ENCODE data around the gene LRRTM4. TPM values are rescaled to one million over a fixed set of nuclear protein-coding genes. Genes with fewer than 3 reads are reported as not detected.

The LRRTM4 gene
- total RNA-seq, 2 experiments from 2014 or later, result not detected

GRCh38 chr2:77457665-77458064, 64.5 kb downstream of the LRRTM4 start:
- intact Hi-C loops (cut with micrococcal nuclease), result no loop called here
- H3K36me3 Mint-ChIP-seq, result no peaks in the 10 kb centered on the region
- H3K27ac Mint-ChIP-seq, result no peak overlapping the region
- H3K27me3 Mint-ChIP-seq, result no peaks in the 10 kb centered on the region
- ChIA-PET POLR2A (no interaction called here), CTCF (no interaction called here)
- no peak overlapping the region for H3K4me3 Mint-ChIP-seq
- H3K9me3 Mint-ChIP-seq, result peaks cover 5% of the 10 kb centered on the region
- no peak for DNase-seq
- H3K4me1 Mint-ChIP-seq (ENCODE audit: low read depth), result no peaks in the 10 kb centered on the region

GRCh38 chr2:77443076-77443475, 79.1 kb downstream of the LRRTM4 start:
- Mint-ChIP-seq H3K4me3 (no peak overlapping the region), H3K9me3 (peaks cover 22% of the 10 kb centered on the region), H3K27me3 (no peaks in the 10 kb centered on the region), H3K27ac (no peak overlapping the region), H3K4me1 (ENCODE audit: low read depth) (no peaks in the 10 kb centered on the region), H3K36me3 (no peaks in the 10 kb centered on the region)
- CTCF ChIA-PET, result no interaction called here
- POLR2A ChIA-PET, result no interaction called here
- intact Hi-C loops (cut with micrococcal nuclease), result no loop called here
- no peak for DNase-seq

- intact Hi-C loops (cut with micrococcal nuclease), result no loop called here
- H3K27ac Mint-ChIP-seq, result no peak overlapping the region
- no peak overlapping the region for H3K4me3 Mint-ChIP-seq
- no peaks in the 10 kb centered on the region for H3K27me3 Mint-ChIP-seq
- no peak for DNase-seq
- ChIA-PET POLR2A (no interaction called here), CTCF (no interaction called here)
- H3K4me1 Mint-ChIP-seq (ENCODE audit: low read depth), result no peaks in the 10 kb centered on the region
- peaks cover 2% of the 10 kb centered on the region for H3K9me3 Mint-ChIP-seq
- H3K36me3 Mint-ChIP-seq, result no peaks in the 10 kb centered on the region
These were observed 87.3 kb downstream of the LRRTM4 start for GRCh38 chr2:77434880-77435279.

- H3K36me3 Mint-ChIP-seq, result no peaks in the 10 kb centered on the region
- no peaks in the 10 kb centered on the region for H3K27me3 Mint-ChIP-seq
- no peaks in the 10 kb centered on the region for H3K4me1 Mint-ChIP-seq (ENCODE audit: low read depth)
- peaks cover 11% of the 10 kb centered on the region for H3K9me3 Mint-ChIP-seq
- intact Hi-C loops (cut with micrococcal nuclease), result no loop called here
- no peak overlapping the region for H3K27ac Mint-ChIP-seq
- no peak overlapping the region for H3K4me3 Mint-ChIP-seq
- ChIA-PET CTCF (no interaction called here), POLR2A (no interaction called here)
- DNase-seq, result no peak
These were observed 93.2 kb downstream of the LRRTM4 start for GRCh38 chr2:77428946-77429345.

GRCh38 chr2:77421971-77422370, 100.2 kb downstream of the LRRTM4 start:
- no peak overlapping the region for H3K27ac Mint-ChIP-seq
- intact Hi-C loops (cut with micrococcal nuclease), result no loop called here
- peaks cover 14% of the 10 kb centered on the region for H3K9me3 Mint-ChIP-seq
- ChIA-PET POLR2A (no interaction called here), CTCF (no interaction called here)
- no peaks in the 10 kb centered on the region for H3K4me1 Mint-ChIP-seq (ENCODE audit: low read depth)
- H3K27me3 Mint-ChIP-seq, result no peaks in the 10 kb centered on the region
- no peaks in the 10 kb centered on the region for H3K36me3 Mint-ChIP-seq
- no peak overlapping the region for H3K4me3 Mint-ChIP-seq
- no peak for DNase-seq

GRCh38 chr2:77418537-77418936, 103.6 kb downstream of the LRRTM4 start:
- no peak overlapping the region for H3K4me3 Mint-ChIP-seq
- no peak for DNase-seq
- no peak overlapping the region for H3K27ac Mint-ChIP-seq
- no peaks in the 10 kb centered on the region for H3K27me3 Mint-ChIP-seq
- ChIA-PET POLR2A (no interaction called here), CTCF (no interaction called here)
- H3K36me3 Mint-ChIP-seq, result no peaks in the 10 kb centered on the region
- intact Hi-C loops (cut with micrococcal nuclease), result no loop called here
- no peaks in the 10 kb centered on the region for H3K4me1 Mint-ChIP-seq (ENCODE audit: low read depth)
- peaks cover 16% of the 10 kb centered on the region for H3K9me3 Mint-ChIP-seq

GRCh38 chr2:77404189-77404588, 118.0 kb downstream of the LRRTM4 start:
- no peaks in the 10 kb centered on the region for H3K4me1 Mint-ChIP-seq (ENCODE audit: low read depth)
- ChIA-PET CTCF (no interaction called here), POLR2A (no interaction called here)
- intact Hi-C loops (cut with micrococcal nuclease), result no loop called here
- H3K27me3 Mint-ChIP-seq, result no peaks in the 10 kb centered on the region
- no peak for DNase-seq
- H3K9me3 Mint-ChIP-seq, result peaks cover 23% of the 10 kb centered on the region
- H3K27ac Mint-ChIP-seq, result no peak overlapping the region
- no peak overlapping the region for H3K4me3 Mint-ChIP-seq
- no peaks in the 10 kb centered on the region for H3K36me3 Mint-ChIP-seq

- Mint-ChIP-seq H3K36me3 (no peaks in the 10 kb centered on the region), H3K27me3 (no peaks in the 10 kb centered on the region), H3K4me1 (ENCODE audit: low read depth) (no peaks in the 10 kb centered on the region), H3K4me3 (no peak overlapping the region), H3K9me3 (peaks cover 27% of the 10 kb centered on the region), H3K27ac (no peak overlapping the region)
- ChIA-PET POLR2A (no interaction called here), CTCF (no interaction called here)
- DNase-seq, result no peak
- intact Hi-C loops (cut with micrococcal nuclease), result no loop called here
These were observed 123.1 kb downstream of the LRRTM4 start for GRCh38 chr2:77398970-77399600.

- intact Hi-C loops (cut with micrococcal nuclease), result no loop called here
- H3K4me1 Mint-ChIP-seq (ENCODE audit: low read depth), result no peaks in the 10 kb centered on the region
- POLR2A ChIA-PET, result no interaction called here
- H3K36me3 Mint-ChIP-seq, result no peaks in the 10 kb centered on the region
- H3K27me3 Mint-ChIP-seq, result no peaks in the 10 kb centered on the region
- CTCF ChIA-PET, result no interaction called here
- H3K27ac Mint-ChIP-seq, result no peak overlapping the region
- no peak overlapping the region for H3K4me3 Mint-ChIP-seq
- peaks cover 28% of the 10 kb centered on the region for H3K9me3 Mint-ChIP-seq
- DNase-seq, result no peak
These were observed 124.4 kb downstream of the LRRTM4 start for GRCh38 chr2:77397763-77398162.

GRCh38 chr2:77395011-77395410, 127.2 kb downstream of the LRRTM4 start:
- POLR2A ChIA-PET, result no interaction called here
- CTCF ChIA-PET, result no interaction called here

GRCh38 chr2:77391119-77391518, 131.1 kb downstream of the LRRTM4 start:
- no peaks in the 10 kb centered on the region for H3K36me3 Mint-ChIP-seq
- H3K4me3 Mint-ChIP-seq, result no peak overlapping the region
- ChIA-PET POLR2A (no interaction called here), CTCF (no interaction called here)
- DNase-seq, result no peak
- no peak overlapping the region for H3K27ac Mint-ChIP-seq
- intact Hi-C loops (cut with micrococcal nuclease), result no loop called here
- peaks cover 21% of the 10 kb centered on the region for H3K9me3 Mint-ChIP-seq
- no peaks in the 10 kb centered on the region for H3K27me3 Mint-ChIP-seq
- no peaks in the 10 kb centered on the region for H3K4me1 Mint-ChIP-seq (ENCODE audit: low read depth)

More at GRCh38 chr2:77395011-77395410, 127.2 kb downstream of the LRRTM4 start:
- H3K9me3 Mint-ChIP-seq, result peaks cover 22% of the 10 kb centered on the region
- intact Hi-C loops (cut with micrococcal nuclease), result no loop called here
- no peak overlapping the region for H3K4me3 Mint-ChIP-seq
- H3K36me3 Mint-ChIP-seq, result no peaks in the 10 kb centered on the region
- no peak for DNase-seq
- H3K27ac Mint-ChIP-seq, result no peak overlapping the region
- H3K4me1 Mint-ChIP-seq (ENCODE audit: low read depth), result no peaks in the 10 kb centered on the region
- no peaks in the 10 kb centered on the region for H3K27me3 Mint-ChIP-seq

GRCh38 chr2:77387324-77387723, 134.9 kb downstream of the LRRTM4 start:
- intact Hi-C loops (cut with micrococcal nuclease), result no loop called here
- Mint-ChIP-seq H3K9me3 (peaks cover 13% of the 10 kb centered on the region), H3K4me3 (no peak overlapping the region), H3K27me3 (no peaks in the 10 kb centered on the region), H3K36me3 (no peaks in the 10 kb centered on the region), H3K4me1 (ENCODE audit: low read depth) (no peaks in the 10 kb centered on the region), H3K27ac (no peak overlapping the region)
- DNase-seq, result no peak
- POLR2A ChIA-PET, result no interaction called here
- CTCF ChIA-PET, result interaction anchor here (0.7 kb wide), 1 partner anchor 442 kb away, joined by 3 read pairs; no protein-coding TSS in a partner anchor

GRCh38 chr2:77372636-77373035, 149.5 kb downstream of the LRRTM4 start:
- CTCF ChIA-PET, result no interaction called here
- intact Hi-C loops (cut with micrococcal nuclease), result no loop called here
- no peak overlapping the region for H3K27ac Mint-ChIP-seq
- no peaks in the 10 kb centered on the region for H3K27me3 Mint-ChIP-seq
- no peak overlapping the region for H3K4me3 Mint-ChIP-seq
- H3K4me1 Mint-ChIP-seq (ENCODE audit: low read depth), result no peaks in the 10 kb centered on the region
- no peaks in the 10 kb centered on the region for H3K36me3 Mint-ChIP-seq
- POLR2A ChIA-PET, result no interaction called here
- no peak for DNase-seq
- H3K9me3 Mint-ChIP-seq, result peaks cover 29% of the 10 kb centered on the region

Data from activated CD4-positive, alpha-beta memory T cell treated with anti-CD3 and anti-CD28 coated beads for 36 hours (primary cell).